Measurements from ENCODE around the gene WDR87.
"Not testable (repeated sequence)": the region's sequence is repeated elsewhere in the genome, so short reads cannot be mapped to it uniquely, and the experiment has no call there.

The WDR87 gene

DNA sequence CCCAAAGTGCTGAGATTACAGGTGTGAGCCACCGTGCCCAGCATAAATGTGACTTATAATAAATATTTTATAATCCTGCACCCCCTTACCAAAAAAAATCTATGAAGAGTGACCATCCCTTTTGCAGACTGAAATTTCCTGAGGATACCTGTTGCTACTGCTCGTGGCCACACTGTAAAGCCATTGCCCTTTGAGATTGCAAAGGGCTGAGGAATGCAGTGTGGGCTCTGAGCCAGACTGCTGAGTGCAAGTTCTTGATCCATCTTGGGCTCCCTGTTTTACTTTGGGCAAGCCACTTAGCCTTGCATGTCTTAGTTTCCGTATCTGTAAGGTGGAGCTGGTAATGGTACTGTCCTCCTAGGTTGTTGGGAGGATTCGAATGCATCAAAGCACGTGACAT, 24.0 kb upstream of the WDR87 start:
- no peak for DNase-seq (ENCODE audit: low read depth)

DNA sequence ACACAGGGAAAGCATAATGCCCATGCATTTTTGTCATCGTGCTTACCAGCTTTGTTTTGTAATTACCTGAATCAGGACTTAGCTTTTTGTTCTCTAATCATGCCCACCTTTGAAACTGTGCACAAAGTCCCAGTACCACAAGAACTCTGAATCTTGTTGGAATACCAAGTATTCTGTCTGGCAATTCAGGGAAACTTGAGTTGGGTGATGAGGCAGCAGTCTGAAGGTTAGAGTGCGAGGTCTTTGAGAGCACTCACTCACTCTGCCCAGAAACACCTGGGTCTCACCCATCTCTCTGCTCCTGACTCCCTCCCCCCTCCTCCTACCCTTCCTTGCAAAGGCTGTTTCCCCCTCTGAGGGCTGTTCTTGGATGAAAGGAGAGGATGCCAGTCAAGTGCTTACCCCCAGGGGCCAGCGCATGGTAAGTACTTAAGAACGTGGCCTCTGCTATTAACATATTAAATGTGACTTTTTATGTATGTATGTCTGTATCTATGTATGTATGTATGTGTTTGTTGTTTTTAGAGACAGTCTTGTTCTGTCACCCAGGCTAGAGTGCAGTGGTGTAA, 23.0 kb upstream of the WDR87 start:
- no peak for DNase-seq (ENCODE audit: low read depth)

DNA sequence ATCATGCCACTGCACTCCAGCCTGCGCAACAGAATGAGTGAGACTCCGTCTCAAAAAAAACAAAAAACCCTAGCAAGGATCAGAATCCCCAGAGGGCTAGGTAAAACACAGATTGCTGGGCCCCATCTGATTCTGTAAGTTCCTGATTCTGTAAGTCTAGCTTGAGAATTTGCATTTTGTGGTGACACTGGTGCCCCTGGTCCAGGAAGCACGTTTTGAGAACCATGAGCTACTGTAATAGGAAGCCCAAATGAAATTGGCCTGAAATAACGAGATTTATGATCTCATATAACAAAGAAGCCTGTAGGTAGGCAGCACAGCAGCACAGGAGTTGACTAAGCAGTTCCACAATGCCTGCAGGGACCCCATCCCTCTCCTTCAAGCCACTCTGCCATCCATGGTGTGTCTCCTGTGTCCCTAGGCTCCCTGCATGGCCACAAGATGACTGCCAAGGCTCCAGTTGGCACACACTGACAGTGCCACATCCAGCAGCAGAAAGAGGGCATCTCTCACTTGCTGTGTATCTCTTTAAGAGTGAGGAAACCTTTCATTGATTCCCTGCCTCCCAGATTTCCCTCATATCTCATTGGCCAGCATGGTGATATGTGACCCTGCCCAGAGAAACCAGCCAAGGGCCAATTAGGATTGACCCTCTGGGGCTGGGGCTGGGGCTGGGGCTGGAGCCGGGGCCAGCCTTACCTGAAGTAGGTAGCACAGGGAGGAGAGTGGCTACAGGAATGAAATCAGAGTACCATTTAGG, 22.3 kb upstream of the WDR87 start:
- DNase-seq (ENCODE audit: low read depth), result no peak

- DNase-seq (ENCODE audit: low read depth), result no peak
Observed at GRCh38 chr19:37926711-37927110, 20.3 kb upstream of the WDR87 start.

- DNase-seq (ENCODE audit: low read depth), result no peak
Observed at GRCh38 chr19:37926255-37926654, 19.9 kb upstream of the WDR87 start.

- no peak for DNase-seq (ENCODE audit: low read depth)
Observed at GRCh38 chr19:37925212-37925611, 18.8 kb upstream of the WDR87 start.

DNA sequence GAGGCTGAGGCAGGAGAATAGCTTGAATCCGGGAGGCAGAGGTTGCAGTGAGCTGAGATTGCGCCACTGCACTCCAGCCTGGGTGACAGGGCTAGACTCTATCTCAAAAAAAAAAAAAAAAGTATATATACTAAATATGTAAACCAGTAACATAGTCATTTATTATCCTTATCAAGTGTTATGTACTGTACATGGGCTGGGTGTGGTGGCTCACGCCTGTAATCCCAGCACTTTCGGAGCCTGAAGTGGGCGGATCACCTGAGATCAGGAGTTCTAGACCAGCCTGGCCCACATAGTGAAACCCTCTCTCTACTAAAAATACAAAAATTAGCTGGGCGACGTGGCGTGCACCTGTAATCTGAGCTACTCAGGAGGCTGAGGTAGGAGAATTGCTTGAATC, 18.2 kb upstream of the WDR87 start:
- DNase-seq (ENCODE audit: low read depth), result not testable (repeated sequence)

DNA sequence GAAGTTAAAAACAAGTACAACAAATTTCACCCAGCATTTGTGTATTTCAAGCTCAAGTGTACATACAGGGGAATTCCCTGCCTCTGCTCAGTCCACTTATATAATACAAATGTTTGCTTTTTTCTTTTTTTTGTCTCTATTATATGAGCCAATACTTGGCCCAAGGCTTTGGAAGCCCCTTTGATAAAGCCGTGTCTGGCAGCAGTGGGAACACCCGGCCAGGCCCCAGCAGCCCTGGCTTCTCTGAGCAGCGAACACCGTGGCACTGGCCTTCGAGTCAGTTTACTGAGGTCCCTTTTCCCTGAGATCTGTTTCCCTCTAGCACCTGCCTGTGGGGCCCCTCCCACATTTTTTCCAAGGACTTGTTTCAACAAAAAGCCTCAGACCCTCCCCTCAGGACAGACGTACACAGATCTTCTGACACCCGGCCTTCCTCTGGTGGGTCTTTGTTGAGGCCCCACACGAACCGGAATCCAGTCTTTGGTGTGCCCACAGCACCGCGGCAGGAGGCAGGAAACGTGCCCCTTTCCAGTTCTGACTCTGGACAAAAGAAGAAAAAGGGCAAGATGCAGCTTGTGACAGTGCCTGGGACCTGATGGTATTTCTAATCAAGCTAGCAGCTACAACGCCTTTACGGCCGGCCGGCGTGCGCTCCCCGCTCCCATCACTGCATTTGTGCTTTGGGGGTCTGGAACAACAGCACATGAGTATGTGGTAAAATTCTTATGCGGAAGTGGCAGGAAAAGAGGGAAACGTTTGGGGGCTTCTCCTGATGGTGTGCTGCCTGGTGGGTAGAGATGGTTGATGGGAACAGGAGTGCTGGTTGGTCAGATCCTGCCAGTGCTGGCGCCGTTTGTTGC, 14.4 kb upstream of the WDR87 start:
- no peak for DNase-seq (ENCODE audit: low read depth)

- no peak for DNase-seq (ENCODE audit: low read depth)
Observed at GRCh38 chr19:37914908-37915307, 8.5 kb upstream of the WDR87 start.

- DNase-seq (ENCODE audit: low read depth), result no peak
Observed at GRCh38 chr19:37909661-37910199, 3.3 kb upstream of the WDR87 start.

DNA sequence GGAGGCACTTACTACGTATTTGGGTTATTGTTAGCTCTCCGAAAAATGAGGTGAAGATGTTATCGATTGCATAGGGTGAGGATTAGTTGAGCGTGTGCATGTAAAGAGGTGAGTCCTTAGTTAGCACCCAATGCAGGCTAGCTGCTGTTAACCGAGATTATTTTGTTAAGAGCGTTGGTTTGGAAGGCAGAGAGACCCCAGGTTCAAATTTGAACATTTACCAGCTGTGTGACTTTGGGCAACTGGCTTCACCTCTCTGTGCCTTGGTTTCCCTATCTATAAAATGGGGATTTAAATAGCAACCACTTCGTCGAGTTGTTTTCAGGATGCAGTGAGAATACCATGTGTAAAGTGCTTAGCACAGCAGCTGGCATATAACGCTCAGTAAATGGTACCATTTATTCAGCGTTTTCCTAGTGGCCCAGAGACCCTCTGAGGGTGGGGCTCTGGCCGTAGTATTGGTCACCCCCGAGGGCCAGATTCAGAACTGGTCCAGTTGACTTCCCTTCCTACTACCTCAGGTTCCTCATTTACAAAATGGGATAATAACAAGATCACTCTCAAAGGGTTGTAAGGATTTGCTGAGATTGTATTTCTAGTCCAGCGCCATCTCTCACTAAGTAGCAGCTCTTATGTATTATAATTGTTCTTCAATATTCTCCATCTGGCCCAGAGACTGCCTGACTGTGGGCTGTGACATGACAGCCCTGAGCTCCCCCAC, 1.5 kb upstream of the WDR87 start:
- DNase-seq (ENCODE audit: low read depth), result no peak

DNA sequence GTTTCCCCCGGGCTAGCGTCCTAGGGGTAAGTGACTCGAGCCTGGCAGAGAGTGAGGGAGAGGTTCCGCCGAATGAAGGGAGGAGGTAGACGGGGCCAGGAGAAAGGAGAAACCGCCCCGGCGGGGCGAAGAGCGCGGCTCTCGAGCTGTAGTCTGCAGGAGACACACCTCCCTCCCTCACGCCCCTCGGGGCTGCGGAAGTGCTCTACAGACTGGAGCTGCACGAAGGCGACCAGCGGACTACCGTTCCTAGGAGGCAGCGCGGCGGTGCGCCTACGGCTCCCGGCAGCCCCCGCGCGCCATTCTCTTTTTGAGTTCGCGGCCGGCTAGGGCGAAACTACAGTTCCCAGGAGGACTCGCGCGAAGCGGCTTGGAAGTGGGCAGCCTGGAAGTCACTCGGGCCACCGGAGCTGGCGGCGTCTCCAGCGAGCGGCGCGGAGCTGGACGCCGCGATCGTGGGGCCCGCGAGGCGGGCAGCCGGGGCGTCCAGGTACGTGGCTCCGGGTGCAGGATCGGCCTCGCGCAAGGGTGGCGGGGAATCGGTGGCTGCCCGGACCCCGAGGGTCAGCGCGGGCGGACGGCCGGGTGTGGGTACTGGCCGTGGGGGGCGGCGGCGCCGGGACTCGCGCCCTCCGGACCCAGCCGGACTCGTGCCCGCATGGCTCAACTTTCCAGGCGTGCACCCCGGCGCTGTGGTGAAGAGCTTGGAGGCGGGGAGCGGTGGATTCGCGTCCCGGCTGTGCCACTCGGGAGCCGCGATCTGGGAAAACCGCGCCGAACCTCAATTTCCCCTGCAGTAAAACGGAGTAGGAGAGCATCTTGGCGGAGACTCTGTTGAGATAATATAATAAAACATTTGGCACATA, 708 bp upstream of the WDR87 start, which contains the start of gene SIPA1L3:
TSS of gene SIPA1L3 (plus strand) at position 340 of the 866 bp plus-strand sequence. CDS start 174,358 bp downstream, outside the sequence.
- peak; percentile 89 for DNase-seq (ENCODE audit: low read depth)

DNA sequence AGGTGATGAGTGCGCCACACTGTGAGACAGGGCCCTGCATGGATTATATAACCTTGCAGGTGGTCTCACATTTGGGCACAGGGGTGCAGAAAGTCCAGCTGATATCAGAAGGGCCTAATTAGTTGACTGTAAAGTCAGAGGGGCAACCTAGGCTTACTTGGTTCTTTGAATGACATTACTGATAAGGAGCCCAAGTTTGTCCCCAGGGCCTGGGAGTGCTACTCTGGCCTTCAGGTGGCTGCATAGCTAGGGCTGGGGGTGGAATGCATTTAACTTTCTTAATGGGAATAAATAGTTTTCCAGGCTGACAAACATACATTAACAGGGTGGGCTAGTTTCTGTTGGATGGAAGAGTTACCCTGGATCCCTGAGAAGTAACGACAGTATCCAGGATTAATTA, 3.3 kb downstream of the WDR87 start:
- no peak for DNase-seq (ENCODE audit: low read depth)

GRCh38 chr19:37902668-37903067, 3.7 kb downstream of the WDR87 start:
- peak; percentile 54 for DNase-seq (ENCODE audit: low read depth)

- DNase-seq (ENCODE audit: low read depth), result no peak
Observed at GRCh38 chr19:37899966-37900365, 6.4 kb downstream of the WDR87 start.

GRCh38 chr19:37899453-37899852, 6.9 kb downstream of the WDR87 start:
- no peak for DNase-seq (ENCODE audit: low read depth)

DNA sequence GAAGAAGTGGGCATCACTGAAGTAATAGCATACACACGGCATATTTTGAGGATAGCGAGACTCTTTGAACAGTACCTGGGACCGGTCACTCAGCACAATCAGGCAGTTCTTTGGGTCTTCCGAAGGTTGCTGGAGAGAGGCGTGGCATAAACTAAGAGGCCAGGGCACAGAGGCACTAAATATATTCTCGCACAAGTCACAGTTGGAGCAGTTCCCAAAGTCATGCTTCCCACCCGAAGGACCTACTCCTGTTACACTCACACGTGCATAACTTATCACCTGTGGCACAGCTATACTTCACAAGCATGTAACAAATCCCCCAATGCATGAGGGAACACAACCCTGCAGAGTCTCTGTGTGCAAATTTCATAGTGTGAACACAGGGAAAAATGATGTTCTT, 10.2 kb downstream of the WDR87 start:
- no peak for DNase-seq (ENCODE audit: low read depth)

DNA sequence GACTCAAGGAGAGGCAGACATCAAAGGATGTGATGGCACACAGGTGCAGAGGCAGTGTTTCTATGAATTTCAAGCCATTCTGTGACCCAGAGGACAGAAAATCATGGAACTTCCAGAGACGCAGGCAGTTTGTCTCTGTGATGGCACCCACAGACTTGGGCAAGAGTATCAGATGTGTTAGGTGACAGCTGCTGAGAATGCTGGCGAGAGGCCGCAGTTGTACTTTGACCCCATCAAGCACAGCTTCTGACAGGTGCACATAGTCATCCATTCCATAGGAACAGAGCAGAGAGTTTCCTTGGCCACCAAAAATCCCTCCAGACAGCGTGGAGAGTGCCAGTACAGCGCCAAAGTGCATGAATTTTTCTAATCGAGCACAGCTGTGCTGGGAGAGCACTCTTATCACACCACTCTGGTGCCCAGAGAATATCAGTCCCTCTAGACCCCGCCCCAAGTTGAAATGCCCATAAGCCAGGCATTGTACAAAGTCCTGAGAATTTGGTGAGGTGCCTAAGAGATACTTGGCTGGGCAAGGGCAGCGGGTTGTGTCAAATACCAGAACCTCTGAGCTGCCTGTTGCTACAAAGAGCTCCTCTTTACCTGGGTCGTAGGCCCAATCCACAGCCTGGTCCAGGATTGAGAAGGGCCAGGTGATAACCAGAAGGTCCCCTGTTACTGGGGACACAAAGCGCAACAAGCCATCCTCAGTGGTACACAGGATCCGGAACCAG, 12.4 kb downstream of the WDR87 start:
- no peak for DNase-seq (ENCODE audit: low read depth)

DNA sequence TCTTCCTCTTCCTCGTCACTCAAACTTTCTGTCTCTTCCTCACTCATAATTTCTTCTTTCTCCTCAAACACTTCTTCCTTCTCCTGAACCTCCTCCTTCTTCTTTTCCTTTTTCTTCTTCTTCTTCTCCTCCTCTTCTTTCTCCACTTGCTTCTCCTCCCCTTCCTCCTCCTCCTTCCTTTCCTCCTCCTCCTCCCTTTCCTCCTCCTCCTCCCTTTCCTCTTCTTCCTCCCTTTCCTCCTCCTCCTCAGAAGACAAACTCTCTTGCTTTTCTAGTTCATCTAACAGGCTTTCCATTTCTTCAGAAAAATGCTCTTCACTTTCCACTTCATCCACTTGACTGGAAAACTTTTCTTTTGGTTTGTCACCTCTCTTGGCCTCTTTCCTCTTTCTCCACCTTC, 19.8 kb downstream of the WDR87 start:
- DNase-seq (ENCODE audit: low read depth), result no peak

- DNase-seq (ENCODE audit: low read depth), result no peak
Observed at GRCh38 chr19:37885392-37885791, 21.0 kb downstream of the WDR87 start.

Data from stimulated activated CD8-positive, alpha-beta memory T cell treated with anti-CD3 and anti-CD28 coated beads, Interleukin-12 subunit alpha, Interleukin-12 subunit beta, amount 100 ng/mL, for 4 hours (primary cell).